Measurements from ENCODE around the gene SDF4.
A peak's percentile ranks its signal among the peaks of the same experiment; 100 is the strongest.

The SDF4 gene

GRCh38 chr1:1273209-1273511 lies 41.4 kb upstream of the SDF4 start:
- peaks cover 23% of the 10 kb centered on the region for H3K79me1 ChIP-seq (ENCODE audit: low read depth, low read length)
- no peak overlapping the region for H4K91ac ChIP-seq (ENCODE audit: low read depth, low read length, poor library complexity)
- no peaks in the 10 kb centered on the region for H3K27me3 ChIP-seq (ENCODE audit: control insufficient read depth in 3 of 3, insufficient read depth in 3 of 3, low read depth in 1 of 3, low read length in 3 of 3)
- H2BK5ac ChIP-seq (ENCODE audit: low read length): peak overlapping the region; percentile 90
- WGBS, 2 donors (ENCODE audit: extremely low coverage in 2 of 2, insufficient read length in 2 of 2, insufficient replicate concordance in 1 of 2): no CpG with 5 or more reads among the region's 31 CpGs
- peak overlapping the region; percentile 37 for H3K4ac ChIP-seq (ENCODE audit: low read length)
- peak overlapping the region; percentile 86 for H2AFZ ChIP-seq (ENCODE audit: low read length)
- H2AK5ac ChIP-seq (ENCODE audit: low read depth, low read length): peak overlapping the region; percentile 95
- peak overlapping the region; percentile 56 for H3K14ac ChIP-seq (ENCODE audit: low read length)
- H3K9me3 ChIP-seq (replicated peaks in 1 of 2; ENCODE audit: control insufficient read depth in 2 of 2, insufficient read depth in 1 of 2, low read depth in 1 of 2, low read length in 2 of 2): peaks cover 0 to 2% of the 10 kb centered on the region in 2 donors
- H4K8ac ChIP-seq (ENCODE audit: low read depth, low read length): no peak overlapping the region
- peak overlapping the region; percentile 94 for H3K18ac ChIP-seq (ENCODE audit: low read length)
- H3K27ac ChIP-seq (replicated peaks; ENCODE audit: low read length): no peak overlapping the region
- H2BK120ac ChIP-seq (ENCODE audit: low read depth, low read length): no peak overlapping the region
- peaks cover 10 to 39% of the 10 kb centered on the region in 2 donors for H3K36me3 ChIP-seq (replicated peaks in 1 of 2; ENCODE audit: control insufficient read depth in 2 of 2, insufficient read depth in 2 of 2, low read length in 2 of 2)
- DNase-seq (ENCODE audit: low spot score): no peak
- no peak overlapping the region for H2BK15ac ChIP-seq (ENCODE audit: low read length)
- peak overlapping the region; percentile 88 to 97 for H3K4me3 ChIP-seq (ENCODE audit: low read length in 2 of 2)
- H3K23ac ChIP-seq (ENCODE audit: low read depth, low read length, poor library complexity): peak overlapping the region; percentile 99
- H3K9ac ChIP-seq (ENCODE audit: low read depth, low read length, poor library complexity): peak overlapping the region; percentile 96
- peaks cover 14 to 20% of the 10 kb centered on the region in 2 donors for H3K4me1 ChIP-seq (ENCODE audit: control insufficient read depth in 2 of 2, insufficient read depth in 1 of 2, low read depth in 1 of 2, low read length in 2 of 2)
- no peak overlapping the region for H2BK12ac ChIP-seq (ENCODE audit: low read length)
- H3K4me2 ChIP-seq (ENCODE audit: insufficient read depth, low read length, poor library complexity, severe bottlenecking): peak overlapping the region; percentile 83

- Histone ChIP-seq H3K18ac (ENCODE audit: low read length) (peak overlapping the region; percentile 33), H3K9me3 (replicated peaks in 1 of 2; ENCODE audit: control insufficient read depth in 2 of 2, insufficient read depth in 1 of 2, low read depth in 1 of 2, low read length in 2 of 2) (peaks cover 0 to 2% of the 10 kb centered on the region in 2 donors), H3K4me3 (ENCODE audit: low read length in 2 of 2) (peak overlapping the region; percentile 88 to 97), H3K27ac (replicated peaks; ENCODE audit: low read length) (no peak overlapping the region), H3K4me1 (ENCODE audit: control insufficient read depth in 2 of 2, insufficient read depth in 1 of 2, low read depth in 1 of 2, low read length in 2 of 2) (peaks cover 14 to 20% of the 10 kb centered on the region in 2 donors), H2BK12ac (ENCODE audit: low read length) (no peak overlapping the region), H3K4me2 (ENCODE audit: insufficient read depth, low read length, poor library complexity, severe bottlenecking) (peak overlapping the region; percentile 83), H2AK5ac (ENCODE audit: low read depth, low read length) (peak overlapping the region; percentile 95), H3K23ac (ENCODE audit: low read depth, low read length, poor library complexity) (peak overlapping the region; percentile 25), H3K4ac (ENCODE audit: low read length) (peak overlapping the region; percentile 37), H2AFZ (ENCODE audit: low read length) (no peak overlapping the region), H3K79me1 (ENCODE audit: low read depth, low read length) (peaks cover 28% of the 10 kb centered on the region), H2BK15ac (ENCODE audit: low read length) (no peak overlapping the region), H4K91ac (ENCODE audit: low read depth, low read length, poor library complexity) (no peak overlapping the region), H2BK5ac (ENCODE audit: low read length) (peak overlapping the region; percentile 16), H3K14ac (ENCODE audit: low read length) (no peak overlapping the region), H3K27me3 (ENCODE audit: control insufficient read depth in 3 of 3, insufficient read depth in 3 of 3, low read depth in 1 of 3, low read length in 3 of 3) (no peaks in the 10 kb centered on the region), H2BK120ac (ENCODE audit: low read depth, low read length) (no peak overlapping the region), H3K36me3 (replicated peaks in 1 of 2; ENCODE audit: control insufficient read depth in 2 of 2, insufficient read depth in 2 of 2, low read length in 2 of 2) (peaks cover 12 to 45% of the 10 kb centered on the region in 2 donors), H3K9ac (ENCODE audit: low read depth, low read length, poor library complexity) (peak overlapping the region; percentile 96), H4K8ac (ENCODE audit: low read depth, low read length) (no peak overlapping the region)
- DNase-seq (ENCODE audit: low spot score): no peak
- WGBS, 2 donors (ENCODE audit: extremely low coverage in 2 of 2, insufficient read length in 2 of 2, insufficient replicate concordance in 1 of 2): no CpG with 5 or more reads among the region's 43 CpGs
Observed at GRCh38 chr1:1272341-1273208, 40.8 kb upstream of the SDF4 start.

- Histone ChIP-seq H2BK5ac (ENCODE audit: low read length) (peak overlapping the region; percentile 0), H3K4ac (ENCODE audit: low read length) (no peak overlapping the region), H3K9ac (ENCODE audit: low read depth, low read length, poor library complexity) (peak overlapping the region; percentile 25), H2BK120ac (ENCODE audit: low read depth, low read length) (no peak overlapping the region), H2AFZ (ENCODE audit: low read length) (no peak overlapping the region), H3K27ac (replicated peaks; ENCODE audit: low read length) (no peak overlapping the region), H2BK12ac (ENCODE audit: low read length) (no peak overlapping the region), H3K18ac (ENCODE audit: low read length) (no peak overlapping the region), H3K27me3 (ENCODE audit: control insufficient read depth in 3 of 3, insufficient read depth in 3 of 3, low read depth in 1 of 3, low read length in 3 of 3) (no peaks in the 10 kb centered on the region), H4K91ac (ENCODE audit: low read depth, low read length, poor library complexity) (no peak overlapping the region), H3K4me2 (ENCODE audit: insufficient read depth, low read length, poor library complexity, severe bottlenecking) (no peak overlapping the region), H2BK15ac (ENCODE audit: low read length) (no peak overlapping the region), H3K79me1 (ENCODE audit: low read depth, low read length) (peaks cover 34% of the 10 kb centered on the region), H3K4me3 (ENCODE audit: low read length in 2 of 2) (no peak overlapping the region), H2AK5ac (ENCODE audit: low read depth, low read length) (no peak overlapping the region), H3K36me3 (replicated peaks in 1 of 2; ENCODE audit: control insufficient read depth in 2 of 2, insufficient read depth in 2 of 2, low read length in 2 of 2) (peaks cover 19 to 56% of the 10 kb centered on the region in 2 donors), H3K14ac (ENCODE audit: low read length) (no peak overlapping the region), H3K4me1 (ENCODE audit: control insufficient read depth in 2 of 2, insufficient read depth in 1 of 2, low read depth in 1 of 2, low read length in 2 of 2) (peaks cover 14 to 20% of the 10 kb centered on the region in 2 donors), H4K8ac (ENCODE audit: low read depth, low read length) (no peak overlapping the region), H3K9me3 (replicated peaks in 1 of 2; ENCODE audit: control insufficient read depth in 2 of 2, insufficient read depth in 1 of 2, low read depth in 1 of 2, low read length in 2 of 2) (peaks cover 0 to 2% of the 10 kb centered on the region in 2 donors), H3K23ac (ENCODE audit: low read depth, low read length, poor library complexity) (no peak overlapping the region)
- WGBS, 2 donors (ENCODE audit: extremely low coverage in 2 of 2, insufficient read length in 2 of 2, insufficient replicate concordance in 1 of 2): no CpG with 5 or more reads among the region's 7 CpGs
- DNase-seq (ENCODE audit: low spot score): no peak
Observed at GRCh38 chr1:1270813-1271212, 39.0 kb upstream of the SDF4 start.

- no peak overlapping the region for H3K14ac ChIP-seq (ENCODE audit: low read length)
- no peak for DNase-seq (ENCODE audit: low spot score)
- no CpG with 5 or more reads among the region's 13 CpGs for WGBS, 2 donors (ENCODE audit: extremely low coverage in 2 of 2, insufficient read length in 2 of 2, insufficient replicate concordance in 1 of 2)
- no peak overlapping the region for H3K9ac ChIP-seq (ENCODE audit: low read depth, low read length, poor library complexity)
- H2BK12ac ChIP-seq (ENCODE audit: low read length): no peak overlapping the region
- no peak overlapping the region for H3K4me2 ChIP-seq (ENCODE audit: insufficient read depth, low read length, poor library complexity, severe bottlenecking)
- H3K4ac ChIP-seq (ENCODE audit: low read length): no peak overlapping the region
- H4K8ac ChIP-seq (ENCODE audit: low read depth, low read length): no peak overlapping the region
- no peak overlapping the region for H3K4me3 ChIP-seq (ENCODE audit: low read length in 2 of 2)
- H2BK120ac ChIP-seq (ENCODE audit: low read depth, low read length): no peak overlapping the region
- H2AK5ac ChIP-seq (ENCODE audit: low read depth, low read length): no peak overlapping the region
- peak overlapping the region; percentile 87 for H2BK5ac ChIP-seq (ENCODE audit: low read length)
- no peak overlapping the region for H3K27ac ChIP-seq (replicated peaks; ENCODE audit: low read length)
- H3K4me1 ChIP-seq (ENCODE audit: control insufficient read depth in 2 of 2, insufficient read depth in 1 of 2, low read depth in 1 of 2, low read length in 2 of 2): peaks cover 9 to 10% of the 10 kb centered on the region in 2 donors
- no peak overlapping the region for H4K91ac ChIP-seq (ENCODE audit: low read depth, low read length, poor library complexity)
- peaks cover 28 to 80% of the 10 kb centered on the region in 2 donors for H3K36me3 ChIP-seq (replicated peaks in 1 of 2; ENCODE audit: control insufficient read depth in 2 of 2, insufficient read depth in 2 of 2, low read length in 2 of 2)
- no peak overlapping the region for H3K23ac ChIP-seq (ENCODE audit: low read depth, low read length, poor library complexity)
- no peak overlapping the region for H3K18ac ChIP-seq (ENCODE audit: low read length)
- H2BK15ac ChIP-seq (ENCODE audit: low read length): no peak overlapping the region
- H3K79me1 ChIP-seq (ENCODE audit: low read depth, low read length): peaks cover 29% of the 10 kb centered on the region
- no peaks in the 10 kb centered on the region for H3K27me3 ChIP-seq (ENCODE audit: control insufficient read depth in 3 of 3, insufficient read depth in 3 of 3, low read depth in 1 of 3, low read length in 3 of 3)
- H2AFZ ChIP-seq (ENCODE audit: low read length): no peak overlapping the region
- H3K9me3 ChIP-seq (replicated peaks in 1 of 2; ENCODE audit: control insufficient read depth in 2 of 2, insufficient read depth in 1 of 2, low read depth in 1 of 2, low read length in 2 of 2): peaks cover 0 to 2% of the 10 kb centered on the region in 2 donors
Observed at GRCh38 chr1:1268284-1268682, 36.5 kb upstream of the SDF4 start.

Measured in neuronal stem cell (in vitro differentiated cells).